Measurements from ENCODE around the gene CNTD1.

The CNTD1 gene

GRCh38 chr17:42779936-42780850 is 18.5 kb upstream of the CNTD1 start, which contains the start of gene WNK4:
TSS of gene WNK4 (plus strand) at chr17:42780610. CDS start at chr17:42780699, 89 bp downstream.
- DNase-seq, result peak; percentile 83

- DNase-seq, result no peak
Measured at GRCh38 chr17:42780851-42781638, 17.6 kb upstream of the CNTD1 start.

GRCh38 chr17:42781639-42782165 is 17.0 kb upstream of the CNTD1 start:
- no peak for DNase-seq

GRCh38 chr17:42782166-42783061 is 16.2 kb upstream of the CNTD1 start:
- DNase-seq, result peak; percentile 34

GRCh38 chr17:42783062-42783790 is 15.4 kb upstream of the CNTD1 start:
- DNase-seq, result peak; percentile 89

- no peak for DNase-seq
Measured at GRCh38 chr17:42783791-42784138, 14.9 kb upstream of the CNTD1 start.

- DNase-seq, result no peak
Measured at GRCh38 chr17:42784409-42784808, 14.3 kb upstream of the CNTD1 start.

- DNase-seq, result no peak
Measured at GRCh38 chr17:42784811-42785592, 13.7 kb upstream of the CNTD1 start.

- no peak for DNase-seq
Measured at GRCh38 chr17:42787266-42787665, 11.4 kb upstream of the CNTD1 start.

- no peak for DNase-seq
Measured at GRCh38 chr17:42791948-42792347, 6.7 kb upstream of the CNTD1 start.

GRCh38 chr17:42792545-42792944 is 6.1 kb upstream of the CNTD1 start:
- no peak for DNase-seq

GRCh38 chr17:42795061-42795460 is 3.6 kb upstream of the CNTD1 start:
- DNase-seq, result no peak

GRCh38 chr17:42795465-42795864 is 3.2 kb upstream of the CNTD1 start:
- no peak for DNase-seq

- DNase-seq, result no peak
Measured at GRCh38 chr17:42796066-42796758, 2.4 kb upstream of the CNTD1 start.

GRCh38 chr17:42797067-42798007 is 1.3 kb upstream of the CNTD1 start:
- no peak for DNase-seq

GRCh38 chr17:42798011-42798382 is 664 bp upstream of the CNTD1 start:
- DNase-seq, result no peak

- DNase-seq, result no peak
Measured at GRCh38 chr17:42803074-42803883, 4.6 kb downstream of the CNTD1 start.

GRCh38 chr17:42804918-42805367 is 6.3 kb downstream of the CNTD1 start:
- no peak for DNase-seq
